ENCODE results near the gene SEMA3D. TPM values are rescaled to one million over a fixed set of nuclear protein-coding genes. Genes with fewer than 3 reads are reported as not detected.

The SEMA3D gene
- total and polyA plus RNA-seq, 4 donors = 0.18 to 1.2 (median 0.72) TPM

DNA sequence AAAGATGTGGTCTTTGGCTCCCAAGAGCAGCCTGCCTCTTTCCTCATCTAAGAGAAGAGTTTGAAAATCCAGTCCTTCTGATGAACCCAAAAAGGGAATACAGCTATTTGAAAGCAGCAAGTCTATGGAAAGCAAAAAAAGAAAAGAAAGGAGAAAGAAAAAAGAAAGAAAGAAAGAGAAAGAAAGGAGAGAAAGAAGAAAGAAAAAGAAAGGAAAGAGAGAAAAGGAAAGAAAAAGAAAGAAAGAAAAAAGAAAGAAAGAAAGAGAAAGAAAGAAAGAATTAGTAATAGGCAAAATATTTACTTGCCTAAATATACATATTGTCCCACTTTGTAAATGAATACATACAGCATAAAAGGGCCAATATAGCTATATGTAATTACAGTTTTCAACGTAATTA lies 89.0 kb downstream of the SEMA3D start:
- no peaks in the 10 kb centered on the region for H3K4me1 ChIP-seq (ENCODE audit: control insufficient read depth in 4 of 4, insufficient read depth in 4 of 4, low read length in 3 of 4)
- no peaks in the 10 kb centered on the region for H3K27me3 ChIP-seq (ENCODE audit: control insufficient read depth in 4 of 4, insufficient read depth in 4 of 4, low read length in 3 of 4)
- H3K27ac ChIP-seq (ENCODE audit: low read depth in 1 of 2, low read length in 2 of 2) = no peak overlapping the region
- DNase-seq (ENCODE audit: low spot score) = no peak
- H3K9ac ChIP-seq (ENCODE audit: low read depth in 1 of 2, low read length in 2 of 2) = no peak overlapping the region
- no peaks in the 10 kb centered on the region for H3K9me3 ChIP-seq (ENCODE audit: control insufficient read depth in 4 of 4, low read length in 3 of 4)
- no peak overlapping the region for H3K4me3 ChIP-seq (ENCODE audit: low read depth in 1 of 3, low read length in 3 of 3)
- no peak for TF ChIP-seq HNF4A (conservative IDR thresholded peaks at IDR 0.05)
- TF ChIP-seq, protein P1, sequence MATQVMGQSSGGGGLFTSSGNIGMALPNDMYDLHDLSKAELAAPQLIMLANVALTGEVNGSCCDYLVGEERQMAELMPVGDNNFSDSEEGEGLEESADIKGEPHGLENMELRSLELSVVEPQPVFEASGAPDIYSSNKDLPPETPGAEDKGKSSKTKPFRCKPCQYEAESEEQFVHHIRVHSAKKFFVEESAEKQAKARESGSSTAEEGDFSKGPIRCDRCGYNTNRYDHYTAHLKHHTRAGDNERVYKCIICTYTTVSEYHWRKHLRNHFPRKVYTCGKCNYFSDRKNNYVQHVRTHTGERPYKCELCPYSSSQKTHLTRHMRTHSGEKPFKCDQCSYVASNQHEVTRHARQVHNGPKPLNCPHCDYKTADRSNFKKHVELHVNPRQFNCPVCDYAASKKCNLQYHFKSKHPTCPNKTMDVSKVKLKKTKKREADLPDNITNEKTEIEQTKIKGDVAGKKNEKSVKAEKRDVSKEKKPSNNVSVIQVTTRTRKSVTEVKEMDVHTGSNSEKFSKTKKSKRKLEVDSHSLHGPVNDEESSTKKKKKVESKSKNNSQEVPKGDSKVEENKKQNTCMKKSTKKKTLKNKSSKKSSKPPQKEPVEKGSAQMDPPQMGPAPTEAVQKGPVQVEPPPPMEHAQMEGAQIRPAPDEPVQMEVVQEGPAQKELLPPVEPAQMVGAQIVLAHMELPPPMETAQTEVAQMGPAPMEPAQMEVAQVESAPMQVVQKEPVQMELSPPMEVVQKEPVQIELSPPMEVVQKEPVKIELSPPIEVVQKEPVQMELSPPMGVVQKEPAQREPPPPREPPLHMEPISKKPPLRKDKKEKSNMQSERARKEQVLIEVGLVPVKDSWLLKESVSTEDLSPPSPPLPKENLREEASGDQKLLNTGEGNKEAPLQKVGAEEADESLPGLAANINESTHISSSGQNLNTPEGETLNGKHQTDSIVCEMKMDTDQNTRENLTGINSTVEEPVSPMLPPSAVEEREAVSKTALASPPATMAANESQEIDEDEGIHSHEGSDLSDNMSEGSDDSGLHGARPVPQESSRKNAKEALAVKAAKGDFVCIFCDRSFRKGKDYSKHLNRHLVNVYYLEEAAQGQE (IDR thresholded peaks at IDR 0.05) = no peak
- TF ChIP-seq EGR1 (IDR thresholded peaks at IDR 0.05; ENCODE audit: low read depth in 2 of 2) = no peak
- no peak for TF ChIP-seq JUND (IDR thresholded peaks at IDR 0.05)
- TF ChIP-seq NR2F2 (IDR thresholded peaks at IDR 0.05) = no peak
- no peak for TF ChIP-seq SP1 (IDR thresholded peaks at IDR 0.05)
- TF ChIP-seq, protein P2, sequence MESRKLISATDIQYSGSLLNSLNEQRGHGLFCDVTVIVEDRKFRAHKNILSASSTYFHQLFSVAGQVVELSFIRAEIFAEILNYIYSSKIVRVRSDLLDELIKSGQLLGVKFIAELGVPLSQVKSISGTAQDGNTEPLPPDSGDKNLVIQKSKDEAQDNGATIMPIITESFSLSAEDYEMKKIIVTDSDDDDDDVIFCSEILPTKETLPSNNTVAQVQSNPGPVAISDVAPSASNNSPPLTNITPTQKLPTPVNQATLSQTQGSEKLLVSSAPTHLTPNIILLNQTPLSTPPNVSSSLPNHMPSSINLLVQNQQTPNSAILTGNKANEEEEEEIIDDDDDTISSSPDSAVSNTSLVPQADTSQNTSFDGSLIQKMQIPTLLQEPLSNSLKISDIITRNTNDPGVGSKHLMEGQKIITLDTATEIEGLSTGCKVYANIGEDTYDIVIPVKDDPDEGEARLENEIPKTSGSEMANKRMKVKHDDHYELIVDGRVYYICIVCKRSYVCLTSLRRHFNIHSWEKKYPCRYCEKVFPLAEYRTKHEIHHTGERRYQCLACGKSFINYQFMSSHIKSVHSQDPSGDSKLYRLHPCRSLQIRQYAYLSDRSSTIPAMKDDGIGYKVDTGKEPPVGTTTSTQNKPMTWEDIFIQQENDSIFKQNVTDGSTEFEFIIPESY (IDR thresholded peaks at IDR 0.05) = no peak
- no peak for TF ChIP-seq RAD21 (IDR thresholded peaks at IDR 0.05)
- TF ChIP-seq TAF1 (conservative IDR thresholded peaks at IDR 0.05) = no peak
- TF ChIP-seq, protein P3, sequence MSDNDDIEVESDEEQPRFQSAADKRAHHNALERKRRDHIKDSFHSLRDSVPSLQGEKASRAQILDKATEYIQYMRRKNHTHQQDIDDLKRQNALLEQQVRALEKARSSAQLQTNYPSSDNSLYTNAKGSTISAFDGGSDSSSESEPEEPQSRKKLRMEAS (IDR thresholded peaks at IDR 0.05) = no peak
- no peak for TF ChIP-seq GABPA (IDR thresholded peaks at IDR 0.05 in 1 of 2, conservative IDR thresholded peaks at IDR 0.05 in 1 of 2)
- no peak for TF ChIP-seq YY1 (IDR thresholded peaks at IDR 0.05)
- TF ChIP-seq, protein P4, sequence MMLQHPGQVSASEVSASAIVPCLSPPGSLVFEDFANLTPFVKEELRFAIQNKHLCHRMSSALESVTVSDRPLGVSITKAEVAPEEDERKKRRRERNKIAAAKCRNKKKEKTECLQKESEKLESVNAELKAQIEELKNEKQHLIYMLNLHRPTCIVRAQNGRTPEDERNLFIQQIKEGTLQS (IDR thresholded peaks at IDR 0.05) = no peak
- TF ChIP-seq FOXA1 (IDR thresholded peaks at IDR 0.05) = no peak
- no peak for TF ChIP-seq FOXA2 (IDR thresholded peaks at IDR 0.05)
- TF ChIP-seq, protein P5, sequence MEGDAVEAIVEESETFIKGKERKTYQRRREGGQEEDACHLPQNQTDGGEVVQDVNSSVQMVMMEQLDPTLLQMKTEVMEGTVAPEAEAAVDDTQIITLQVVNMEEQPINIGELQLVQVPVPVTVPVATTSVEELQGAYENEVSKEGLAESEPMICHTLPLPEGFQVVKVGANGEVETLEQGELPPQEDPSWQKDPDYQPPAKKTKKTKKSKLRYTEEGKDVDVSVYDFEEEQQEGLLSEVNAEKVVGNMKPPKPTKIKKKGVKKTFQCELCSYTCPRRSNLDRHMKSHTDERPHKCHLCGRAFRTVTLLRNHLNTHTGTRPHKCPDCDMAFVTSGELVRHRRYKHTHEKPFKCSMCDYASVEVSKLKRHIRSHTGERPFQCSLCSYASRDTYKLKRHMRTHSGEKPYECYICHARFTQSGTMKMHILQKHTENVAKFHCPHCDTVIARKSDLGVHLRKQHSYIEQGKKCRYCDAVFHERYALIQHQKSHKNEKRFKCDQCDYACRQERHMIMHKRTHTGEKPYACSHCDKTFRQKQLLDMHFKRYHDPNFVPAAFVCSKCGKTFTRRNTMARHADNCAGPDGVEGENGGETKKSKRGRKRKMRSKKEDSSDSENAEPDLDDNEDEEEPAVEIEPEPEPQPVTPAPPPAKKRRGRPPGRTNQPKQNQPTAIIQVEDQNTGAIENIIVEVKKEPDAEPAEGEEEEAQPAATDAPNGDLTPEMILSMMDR (IDR thresholded peaks at IDR 0.05; ENCODE audit: low read depth, low read length, missing input control) = no peak
- TF ChIP-seq HNF4G (IDR thresholded peaks at IDR 0.05) = no peak
- TF ChIP-seq RXRA (IDR thresholded peaks at IDR 0.05) = no peak
- WGBS = 48% methylated on average over 1 of the region's 1 CpG
- no peaks in the 10 kb centered on the region for H3K36me3 ChIP-seq (ENCODE audit: control insufficient read depth in 4 of 4, insufficient read depth in 3 of 4, low read depth in 1 of 4, low read length in 3 of 4)

All from liver (tissue), 9 donors.